GM19372 (cell line): ENCODE measurements around the gene HRH1.
"Not testable (repeated sequence)": the region's sequence is repeated elsewhere in the genome, so short reads cannot be mapped to it uniquely, and the experiment has no call there.

Experiments used
- ATAC-seq: cut with Tn5 transposase; IDR thresholded peaks from one replicate; pipeline ENCODE4 v1.9.1; 2021; ENCODE audit warnings: mild to moderate bottlenecking, low read depth, moderate library complexity; ENCODE audit not compliant: unreplicated experiment

Gene HRH1

GRCh38 chr3:11168881-11169805, 14.8 kb downstream of the HRH1 start:
- no peak for ATAC-seq

GRCh38 chr3:11170052-11170770, 15.9 kb downstream of the HRH1 start:
- ATAC-seq, result no peak

GRCh38 chr3:11172096-11172690, 17.9 kb downstream of the HRH1 start:
- no peak for ATAC-seq

- no peak for ATAC-seq
Observed at GRCh38 chr3:11173828-11174465, 19.7 kb downstream of the HRH1 start.

- ATAC-seq, result no peak
Observed at GRCh38 chr3:11178421-11178820, 24.1 kb downstream of the HRH1 start.

GRCh38 chr3:11184328-11184969, 30.2 kb downstream of the HRH1 start:
- ATAC-seq, result not testable (repeated sequence)

GRCh38 chr3:11185144-11185543, 30.9 kb downstream of the HRH1 start:
- ATAC-seq, result no peak

- no peak for ATAC-seq
Observed at GRCh38 chr3:11185564-11186317, 31.4 kb downstream of the HRH1 start.

GRCh38 chr3:11186318-11186692, 32.0 kb downstream of the HRH1 start:
- no peak for ATAC-seq

- no peak for ATAC-seq
Observed at GRCh38 chr3:11186771-11187191, 32.5 kb downstream of the HRH1 start.

GRCh38 chr3:11187681-11188080, 33.4 kb downstream of the HRH1 start:
- ATAC-seq, result no peak

- ATAC-seq, result no peak
Observed at GRCh38 chr3:11188231-11188630, 33.9 kb downstream of the HRH1 start.

- ATAC-seq, result no peak
Observed at GRCh38 chr3:11195201-11195600, 40.9 kb downstream of the HRH1 start.

- no peak for ATAC-seq
Observed at GRCh38 chr3:11195721-11196332, 41.5 kb downstream of the HRH1 start.

- no peak for ATAC-seq
Observed at GRCh38 chr3:11197484-11197883, 43.2 kb downstream of the HRH1 start.

GRCh38 chr3:11198070-11198469, 43.8 kb downstream of the HRH1 start:
- ATAC-seq, result no peak

GRCh38 chr3:11198495-11198894, 44.2 kb downstream of the HRH1 start:
- no peak for ATAC-seq

GRCh38 chr3:11199902-11200845, 45.9 kb downstream of the HRH1 start:
- ATAC-seq, result no peak
